B cell (primary cell): ENCODE results near the gene CHD9NB. TPM values are rescaled to one million over a fixed set of nuclear protein-coding genes. Genes with fewer than 3 reads are reported as not detected.
"Not testable (repeated sequence)": the region's sequence is repeated elsewhere in the genome, so short reads cannot be mapped to it uniquely, and the experiment has no call there.

Source experiments
- ATAC-seq: fragments of 200-7000 bp; cut with Tn5 transposase; one replicate; pipeline ENCODE4 v1.10.0; 2021; ENCODE audit warnings: low read depth, mild to moderate bottlenecking, moderate number of reproducible peaks, moderate library complexity
- CTCF ChIA-PET: fragments of 350-600 bp; sonication (Branson Sonifier 250); formaldehyde crosslinking; loops from one replicate; lab custom pipeline; 2021; ENCODE audit warnings: antibody characterized with exemption, inconsistent platforms; lab: Charles Lee
- POLR2A ChIA-PET: fragments of 350-600 bp; sonication (Branson Sonifier 250); formaldehyde crosslinking; loops from one replicate; lab custom pipeline; 2021; ENCODE audit warnings: antibody characterized with exemption; lab: Charles Lee
- DNase-seq: peaks from one replicate; pipeline ENCODE4 v3.0.0; 2013
- H2AFZ ChIP-seq: 2 replicates; pipeline ENCODE4 v1.6.1; 2012; ENCODE audit warnings: mild to moderate bottlenecking, low read depth, low read length; ENCODE audit not compliant: insufficient read depth, poor library complexity, severe bottlenecking
- H3K27ac ChIP-seq, 2 donors: 1 replicate in 1 of 2; 2 replicates in 1 of 2; pipeline ENCODE4 v1.5.1; 2012 to 2013; ENCODE audit warnings: low read length in 2 of 2, mild to moderate bottlenecking in 2 of 2, moderate library complexity in 1 of 2
- H3K27me3 ChIP-seq, 4 experiments: fragments of 200-600 bp in 1 of 4; sonication (generic) in 1 of 4; replicated peaks in 1 of 4; 1 replicate in 2 of 4; 2 replicates in 2 of 4; pipeline versions ENCODE4 v1.6.1 to v1.7.0; 2013 to 2016; ENCODE audit warnings: low read length in 3 of 4, mild to moderate bottlenecking in 2 of 4, mixed read lengths in 1 of 4, moderate library complexity in 1 of 4; ENCODE audit not compliant: insufficient read depth in 4 of 4, control insufficient read depth in 3 of 4; ENCODE audit errors: control extremely low read depth in 1 of 4
- H3K36me3 ChIP-seq, 2 experiments: replicated peaks in 1 of 2; 1 replicate in 1 of 2; 2 replicates in 1 of 2; pipeline versions ENCODE4 v1.6.1 to v1.7.1; 2013; ENCODE audit warnings: low read length in 1 of 2; ENCODE audit not compliant: insufficient read depth in 2 of 2, control insufficient read depth in 1 of 2; ENCODE audit errors: control extremely low read depth in 1 of 2, extremely low read depth in 1 of 2
- H3K4me1 ChIP-seq, 2 donors: fragments of 200-600 bp in 1 of 2; sonication (generic) in 1 of 2; 1 replicate in 1 of 2; 2 replicates in 1 of 2; pipeline versions ENCODE4 v1.5.1 to v1.6.1; 2013 to 2017; ENCODE audit warnings: low read length in 2 of 2; ENCODE audit not compliant: control insufficient read depth in 2 of 2, insufficient read depth in 2 of 2
- H3K4me2 ChIP-seq: replicated peaks from 2 replicates; pipeline ENCODE3; 2012; ENCODE audit warnings: mild to moderate bottlenecking, low read depth, low read length; ENCODE audit not compliant: poor library complexity, severe bottlenecking
- H3K4me3 ChIP-seq, 5 experiments: fragments of 200-600 bp in 1 of 5; sonication (generic) in 1 of 5; 1 replicate in 3 of 5; 2 replicates in 2 of 5; pipeline versions ENCODE4 v1.5.1 to v1.7.0; 2011 to 2016; ENCODE audit warnings: low read length in 4 of 5, mild to moderate bottlenecking in 4 of 5, low read depth in 2 of 5, control low read depth in 1 of 5, moderate library complexity in 1 of 5; ENCODE audit not compliant: insufficient read depth in 1 of 5; ENCODE audit errors: control extremely low read depth in 1 of 5, extremely low read depth in 1 of 5
- H3K79me2 ChIP-seq: fragments of 200-600 bp; sonication (generic); one replicate; pipeline ENCODE4 v1.6.0; 2016; ENCODE audit warnings: low read length; ENCODE audit not compliant: control insufficient read depth, insufficient read depth
- H3K9ac ChIP-seq: fragments of 200-600 bp; sonication (generic); 2 replicates; pipeline ENCODE4 v1.6.1; 2017; ENCODE audit warnings: mild to moderate bottlenecking, low read length, moderate library complexity
- H3K9me3 ChIP-seq, 3 donors: one replicate each; pipeline versions ENCODE4 v1.6.1 to v1.7.1; 2013; ENCODE audit warnings: low read length in 2 of 3; ENCODE audit not compliant: control insufficient read depth in 2 of 3, insufficient read depth in 1 of 3; ENCODE audit errors: control extremely low read depth in 1 of 3
- H4K20me1 ChIP-seq: 2 replicates; pipeline ENCODE4 v1.6.0; 2012; ENCODE audit warnings: mild to moderate bottlenecking, low read length; ENCODE audit not compliant: insufficient read depth, control insufficient read depth, poor library complexity, severe bottlenecking
- H3K27ac Mint-ChIP-seq: one replicate; pipeline ENCODE4 v1.8.0; 2021; ENCODE audit warnings: mixed read lengths
- H3K27me3 Mint-ChIP-seq: one replicate; pipeline ENCODE4 v1.8.0; 2021; ENCODE audit warnings: mixed read lengths
- H3K4me1 Mint-ChIP-seq: one replicate; pipeline ENCODE4 v1.8.0; 2021; ENCODE audit warnings: mixed read lengths
- H3K4me3 Mint-ChIP-seq: one replicate; pipeline ENCODE4 v1.8.0; 2021; ENCODE audit warnings: mixed read lengths
- H3K9me3 Mint-ChIP-seq: one replicate; pipeline ENCODE4 v1.8.0; 2022; ENCODE audit warnings: mixed read lengths; ENCODE audit not compliant: insufficient read depth
- CTCF ChIP-seq: fragments of 200-600 bp; IDR thresholded peaks from one replicate; pipeline ENCODE4 v1.8.0; 2022; ENCODE audit warnings: antibody characterized with exemption, mild to moderate bottlenecking
- EZH2 ChIP-seq: IDR thresholded peaks from 2 replicates; pipeline ENCODE4 v1.6.1; 2012; ENCODE audit warnings: borderline replicate concordance, low read depth, mild to moderate bottlenecking, moderate library complexity, low read length; ENCODE audit not compliant: insufficient read depth, poor library complexity, severe bottlenecking
- WGBS: methylation state at CpG from one replicate; pipeline ENCODE4 v1.1.5; 2013; ENCODE audit warnings: missing lambda C conversion rate; ENCODE audit not compliant: insufficient coverage; 5-methylcytosine and 5-hydroxymethylcytosine counted together
- intact Hi-C: fragments of 100-400 bp; cut with micrococcal nuclease; formaldehyde crosslinking; loops from one replicate; pipeline ENCODE4 v1.10.0; 2022
- polyA plus RNA-seq: library from polyadenylated mRNA; depleted of rRNA; stranded (reverse); fragments of >200 nt; gene quantifications from 2 replicates; pipeline ENCODE4 v1.2.3, GENCODE V29; 2012
- total RNA-seq, 2 donors: library from RNA; stranded (reverse); fragments of 120-200 nt in 1 of 2; gene quantifications; 1 replicate in 1 of 2; 2 replicates in 1 of 2; pipeline versions ENCODE4 v1.2.3 to v1.2.4, GENCODE V29; 2013 to 2022

The CHD9NB gene
- total and polyA plus RNA-seq, 2 donors (not counting 1 experiment from before 2014, with no cell fraction given) = not detected

- Histone ChIP-seq H3K27me3 (no peaks in the 10 kb centered on the region), H2AFZ (no peak overlapping the region), H3K4me3 (no peak overlapping the region), H3K4me2 (no peak overlapping the region), H3K9ac (no peak overlapping the region), H3K27ac (no peak overlapping the region), H3K36me3 (peaks cover 3 to 17% of the 10 kb centered on the region in 2 experiments), H3K9me3 (peaks cover 0 to 8% (median 3%) of the 10 kb centered on the region in 3 donors), H4K20me1 (peaks cover 8% of the 10 kb centered on the region), H3K4me1 (peaks cover 0 to 8% of the 10 kb centered on the region in 2 donors), H3K79me2 (peaks cover 86% of the 10 kb centered on the region)
- peaks cover 58% of the 10 kb centered on the region for H3K4me1 Mint-ChIP-seq
- ChIA-PET POLR2A (no interaction called here), CTCF (interaction anchor here (2.7 kb wide), 1 partner anchor 22 kb away, joined by 13 read pairs; the partner anchor contains the start of gene CHD9)
- H3K27ac Mint-ChIP-seq = peak overlapping the region; percentile 21
- no CpG with 5 or more reads among the region's 2 CpGs for WGBS
- DNase-seq = no peak
- H3K4me3 Mint-ChIP-seq = no peak overlapping the region
- TF ChIP-seq EZH2 (no peak), CTCF (no peak)
- intact Hi-C loops = no loop called here
- no peak for ATAC-seq
- peaks cover 2% of the 10 kb centered on the region for H3K9me3 Mint-ChIP-seq
- H3K27me3 Mint-ChIP-seq = no peaks in the 10 kb centered on the region
Observed at GRCh38 chr16:53078247-53078646, 25.6 kb upstream of the CHD9NB start.

GRCh38 chr16:53075461-53075860 lies 22.8 kb upstream of the CHD9NB start:
- H3K9ac ChIP-seq, POLR2A ChIA-PET, intact Hi-C loops, H3K27ac Mint-ChIP-seq, H3K27me3 ChIP-seq, DNase-seq, H3K4me3 Mint-ChIP-seq, H2AFZ ChIP-seq, H3K9me3 ChIP-seq, H3K4me3 ChIP-seq, H3K27ac ChIP-seq, H3K9me3 Mint-ChIP-seq, ATAC-seq, H3K4me2 ChIP-seq, H3K27me3 Mint-ChIP-seq, H4K20me1 ChIP-seq: not testable (repeated sequence)
- Histone ChIP-seq H3K36me3 (peaks cover 0 to 13% of the 10 kb centered on the region in 2 experiments), H3K79me2 (peaks cover 85% of the 10 kb centered on the region), H3K4me1 (peaks cover 17 to 33% of the 10 kb centered on the region in 2 donors)
- CTCF ChIA-PET = interaction anchor here (1.9 kb wide), 1 partner anchor 13 kb away, joined by 4 read pairs; no protein-coding TSS in a partner anchor
- H3K4me1 Mint-ChIP-seq = peaks cover 61% of the 10 kb centered on the region
- 82% methylated on average over 2 of the region's 7 CpGs for WGBS

GRCh38 chr16:53074296-53074695 lies 21.6 kb upstream of the CHD9NB start:
- H3K9me3 Mint-ChIP-seq, H3K4me3 ChIP-seq, H3K27ac Mint-ChIP-seq, ATAC-seq, H3K27ac ChIP-seq, H3K9ac ChIP-seq, H3K9me3 ChIP-seq, H3K27me3 ChIP-seq, H3K4me3 Mint-ChIP-seq, POLR2A ChIA-PET, DNase-seq, H2AFZ ChIP-seq, H4K20me1 ChIP-seq, intact Hi-C loops, H3K27me3 Mint-ChIP-seq, H3K4me2 ChIP-seq: not testable (repeated sequence)
- Histone ChIP-seq H3K36me3 (peaks cover 0 to 13% of the 10 kb centered on the region in 2 experiments), H3K79me2 (peaks cover 85% of the 10 kb centered on the region), H3K4me1 (peaks cover 29 to 42% of the 10 kb centered on the region in 2 donors)
- WGBS = 78% methylated on average over 3 of the region's 3 CpGs
- H3K4me1 Mint-ChIP-seq = peaks cover 63% of the 10 kb centered on the region
- CTCF ChIA-PET = interaction anchor here (0.6 kb wide), 1 partner anchor 51 kb away, joined by 5 read pairs; no protein-coding TSS in a partner anchor
